ENCODE measurements around the gene TGFB1. TPM values are rescaled to one million over a fixed set of nuclear protein-coding genes. Genes with fewer than 3 reads are reported as not detected.
"Not testable (repeated sequence)": the region's sequence is repeated elsewhere in the genome, so short reads cannot be mapped to it uniquely, and the experiment has no call there.

The TGFB1 gene
- polyA plus RNA-seq, 4 donors: 25.6 to 33.4 (median 30.1) TPM

GRCh38 chr19:41371119-41371518 lies 17.4 kb upstream of the TGFB1 start:
- DNase-seq (ENCODE audit: low read depth in 4 of 4, low spot score in 2 of 4): not testable (repeated sequence)

- no peak for DNase-seq (ENCODE audit: low read depth in 4 of 4, low spot score in 2 of 4)
Measured at GRCh38 chr19:41369769-41370168, 16.0 kb upstream of the TGFB1 start.

- DNase-seq (ENCODE audit: low read depth in 4 of 4, low spot score in 2 of 4): no peak
Measured at GRCh38 chr19:41367848-41368301, 14.2 kb upstream of the TGFB1 start.

- no peak for DNase-seq (ENCODE audit: low read depth in 4 of 4, low spot score in 2 of 4)
Measured at GRCh38 chr19:41366089-41366488, 12.4 kb upstream of the TGFB1 start.

- no peak for DNase-seq (ENCODE audit: low read depth in 4 of 4, low spot score in 2 of 4)
Measured at GRCh38 chr19:41364524-41365391, 11.0 kb upstream of the TGFB1 start.

GRCh38 chr19:41363753-41364523 lies 10.2 kb upstream of the TGFB1 start, which contains the start of gene B9D2:
B9D2 (minus strand) TSS chr19:41364149; CDS start chr19:41363519, 630 bp downstream.
- peak; percentile 96 to 99 (median 98) for DNase-seq (ENCODE audit: low read depth in 4 of 4, low spot score in 2 of 4)

GRCh38 chr19:41363371-41363752 lies 9.6 kb upstream of the TGFB1 start:
- no peak for DNase-seq (ENCODE audit: low read depth in 4 of 4, low spot score in 2 of 4)

GRCh38 chr19:41362143-41362847 lies 8.6 kb upstream of the TGFB1 start:
- no peak for DNase-seq (ENCODE audit: low read depth in 4 of 4, low spot score in 2 of 4)

GRCh38 chr19:41359741-41360140 lies 6.0 kb upstream of the TGFB1 start:
- no peak for DNase-seq (ENCODE audit: low read depth in 4 of 4, low spot score in 2 of 4)

GRCh38 chr19:41357746-41358145 lies 4.0 kb upstream of the TGFB1 start:
- no peak for DNase-seq (ENCODE audit: low read depth in 4 of 4, low spot score in 2 of 4)

GRCh38 chr19:41356984-41357739 lies 3.4 kb upstream of the TGFB1 start:
- DNase-seq (ENCODE audit: low read depth in 4 of 4, low spot score in 2 of 4): no peak

- DNase-seq (ENCODE audit: low read depth in 4 of 4, low spot score in 2 of 4): no peak
Measured at GRCh38 chr19:41355802-41356201, 2.1 kb upstream of the TGFB1 start.

GRCh38 chr19:41355035-41355434 lies 1.3 kb upstream of the TGFB1 start:
- no peak for DNase-seq (ENCODE audit: low read depth in 4 of 4, low spot score in 2 of 4)

GRCh38 chr19:41354343-41354953 lies 726 bp upstream of the TGFB1 start:
- DNase-seq (ENCODE audit: low read depth in 4 of 4, low spot score in 2 of 4): no peak

- DNase-seq (ENCODE audit: low read depth in 4 of 4, low spot score in 2 of 4): no peak
Measured at GRCh38 chr19:41352609-41353465, 885 bp downstream of the TGFB1 start.

- no peak for DNase-seq (ENCODE audit: low read depth in 4 of 4, low spot score in 2 of 4)
Measured at GRCh38 chr19:41352279-41352608, 1.5 kb downstream of the TGFB1 start.

- DNase-seq (ENCODE audit: low read depth in 4 of 4, low spot score in 2 of 4): no peak
Measured at GRCh38 chr19:41351339-41352245, 2.1 kb downstream of the TGFB1 start.

- DNase-seq (ENCODE audit: low read depth in 4 of 4, low spot score in 2 of 4): no peak
Measured at GRCh38 chr19:41350735-41351338, 2.9 kb downstream of the TGFB1 start.
